NT2/D1 (cell line): ENCODE measurements around the gene TFRC.

ENCODE experiments used
- DNase-seq: peaks from one replicate; pipeline ENCODE4 v3.0.0-alpha.2; 2011; ENCODE audit warnings: low read depth, low spot score
- H3K27me3 ChIP-seq: 2 replicates; pipeline ENCODE4 v1.6.0; 2011; ENCODE audit warnings: mild to moderate bottlenecking; ENCODE audit not compliant: insufficient read length, insufficient read depth
- H3K36me3 ChIP-seq: 2 replicates; pipeline ENCODE4 v1.6.1; 2011; ENCODE audit warnings: mild to moderate bottlenecking, low read length, mixed read lengths; ENCODE audit not compliant: insufficient read depth, insufficient read length
- H3K4me1 ChIP-seq: 2 replicates; pipeline ENCODE4 v1.5.1; 2011; ENCODE audit not compliant: insufficient read depth, insufficient read length
- H3K4me3 ChIP-seq: 2 replicates; pipeline ENCODE4 v1.5.1; 2011; ENCODE audit warnings: low read depth; ENCODE audit not compliant: insufficient read length
- H3K9ac ChIP-seq: 2 replicates; pipeline ENCODE4 v1.6.0; 2011; ENCODE audit warnings: low read depth; ENCODE audit not compliant: insufficient read length
- H3K9me3 ChIP-seq: 2 replicates; pipeline ENCODE4 v1.5.1; 2011; ENCODE audit warnings: mild to moderate bottlenecking, low read length; ENCODE audit not compliant: insufficient read depth
- SUZ12 ChIP-seq: IDR thresholded peaks from 2 replicates; pipeline ENCODE4 v1.6.1; 2011; ENCODE audit not compliant: insufficient read length, insufficient read depth; ENCODE audit errors: extremely low read depth
- YY1 ChIP-seq: IDR thresholded peaks from 2 replicates; pipeline ENCODE4 v1.6.1; 2011; ENCODE audit not compliant: insufficient read length, insufficient read depth
- ZNF274 ChIP-seq: IDR thresholded peaks from 2 replicates; pipeline ENCODE4 v1.6.1; 2011; ENCODE audit warnings: mild to moderate bottlenecking, low read depth, low read length

Gene TFRC

GRCh38 chr3:195999896-196000295 is 82.0 kb downstream of the TFRC start:
- Histone ChIP-seq H3K9ac (no peak overlapping the region), H3K36me3 (no peaks in the 10 kb centered on the region), H3K4me3 (no peak overlapping the region), H3K9me3 (peaks cover 9% of the 10 kb centered on the region; the same call in 1 of the 2 replicates), H3K27me3 (peaks cover 27% of the 10 kb centered on the region), H3K4me1 (no peaks in the 10 kb centered on the region)
- no peak for DNase-seq
- TF ChIP-seq ZNF274 = no peak
- no peak for TF ChIP-seq YY1
- TF ChIP-seq SUZ12 = no peak
